ENCODE results near the gene AZIN2.

The AZIN2 gene

DNA sequence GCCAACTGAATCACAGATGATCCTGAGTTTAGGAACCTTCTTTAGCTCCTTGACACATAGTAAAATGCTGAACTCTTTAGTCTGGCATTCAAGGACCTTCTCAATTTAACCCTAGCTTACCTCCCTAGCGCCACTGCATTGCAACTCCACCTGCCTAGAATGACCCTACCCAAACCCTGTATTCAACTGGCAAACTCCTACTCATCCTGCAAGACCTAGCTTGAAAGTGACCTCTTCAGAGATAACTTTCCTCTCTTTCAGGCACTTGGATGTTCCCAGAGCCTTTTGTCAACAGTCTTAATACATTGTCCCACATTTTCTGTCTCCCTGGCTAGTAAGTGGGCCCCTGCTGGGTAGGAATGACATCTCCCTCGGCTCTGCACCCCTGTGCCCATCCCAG is 81.2 kb downstream of the AZIN2 start:
- H3K23ac ChIP-seq (ENCODE audit: low read length in 2 of 2) = no peak overlapping the region
- H2BK15ac ChIP-seq (ENCODE audit: low read depth, poor library complexity, severe bottlenecking) = peak overlapping the region; percentile 30
- no peak overlapping the region for H3K4me3 ChIP-seq (ENCODE audit: insufficient read depth in 1 of 2, low read depth in 1 of 2, low read length in 2 of 2)
- no peaks in the 10 kb centered on the region for H3K9me3 ChIP-seq (ENCODE audit: control insufficient read depth, low read length)
- no peak overlapping the region for H3K4ac ChIP-seq (ENCODE audit: low read depth in 1 of 2, low read length in 2 of 2)
- no peak overlapping the region for H3K18ac ChIP-seq (ENCODE audit: low read depth in 1 of 2, low read length in 2 of 2)
- H3K79me1 ChIP-seq (replicated peaks; ENCODE audit: low read length, poor library complexity, severe bottlenecking) = peaks cover 12% of the 10 kb centered on the region
- H3K14ac ChIP-seq (ENCODE audit: low read length in 2 of 2) = no peak overlapping the region
- H2BK12ac ChIP-seq (ENCODE audit: low read length in 2 of 2) = peak overlapping the region; percentile 1 to 3
- WGBS = 95% methylated on average over 2 of the region's 2 CpGs
- H4K8ac ChIP-seq (ENCODE audit: low read length) = no peak overlapping the region
- peak overlapping the region; percentile 100 for H2AK5ac ChIP-seq (ENCODE audit: low read length, severe bottlenecking)
- peak overlapping the region; percentile 77 for H3K27ac ChIP-seq (ENCODE audit: low read length, poor library complexity, severe bottlenecking)
- H3K27me3 ChIP-seq (ENCODE audit: control insufficient read depth in 1 of 2, insufficient read depth in 1 of 2, low read length in 2 of 2) = peaks cover 0 to 5% of the 10 kb centered on the region in 2 experiments
- H3K4me2 ChIP-seq (ENCODE audit: low read length, poor library complexity, severe bottlenecking) = no peak overlapping the region
- DNase-seq = no peak
- H3K36me3 ChIP-seq (ENCODE audit: control insufficient read depth in 1 of 2, insufficient read depth in 2 of 2, low read depth in 1 of 2, low read length in 2 of 2) = peaks cover 19 to 48% of the 10 kb centered on the region in 2 experiments
- peak overlapping the region; percentile 31 for H2BK5ac ChIP-seq (ENCODE audit: low read depth, low read length, poor library complexity, severe bottlenecking)
- H4K91ac ChIP-seq (ENCODE audit: low read length) = no peak overlapping the region
- H3K4me1 ChIP-seq (ENCODE audit: control insufficient read depth, insufficient read depth, low read depth, low read length) = peaks cover 49% of the 10 kb centered on the region
- no peak overlapping the region for H2BK120ac ChIP-seq (ENCODE audit: low read depth, low read length)
- no peak overlapping the region for H3K9ac ChIP-seq (ENCODE audit: low read length)
- no peak overlapping the region for H2AFZ ChIP-seq (ENCODE audit: low read depth, low read length)

DNA sequence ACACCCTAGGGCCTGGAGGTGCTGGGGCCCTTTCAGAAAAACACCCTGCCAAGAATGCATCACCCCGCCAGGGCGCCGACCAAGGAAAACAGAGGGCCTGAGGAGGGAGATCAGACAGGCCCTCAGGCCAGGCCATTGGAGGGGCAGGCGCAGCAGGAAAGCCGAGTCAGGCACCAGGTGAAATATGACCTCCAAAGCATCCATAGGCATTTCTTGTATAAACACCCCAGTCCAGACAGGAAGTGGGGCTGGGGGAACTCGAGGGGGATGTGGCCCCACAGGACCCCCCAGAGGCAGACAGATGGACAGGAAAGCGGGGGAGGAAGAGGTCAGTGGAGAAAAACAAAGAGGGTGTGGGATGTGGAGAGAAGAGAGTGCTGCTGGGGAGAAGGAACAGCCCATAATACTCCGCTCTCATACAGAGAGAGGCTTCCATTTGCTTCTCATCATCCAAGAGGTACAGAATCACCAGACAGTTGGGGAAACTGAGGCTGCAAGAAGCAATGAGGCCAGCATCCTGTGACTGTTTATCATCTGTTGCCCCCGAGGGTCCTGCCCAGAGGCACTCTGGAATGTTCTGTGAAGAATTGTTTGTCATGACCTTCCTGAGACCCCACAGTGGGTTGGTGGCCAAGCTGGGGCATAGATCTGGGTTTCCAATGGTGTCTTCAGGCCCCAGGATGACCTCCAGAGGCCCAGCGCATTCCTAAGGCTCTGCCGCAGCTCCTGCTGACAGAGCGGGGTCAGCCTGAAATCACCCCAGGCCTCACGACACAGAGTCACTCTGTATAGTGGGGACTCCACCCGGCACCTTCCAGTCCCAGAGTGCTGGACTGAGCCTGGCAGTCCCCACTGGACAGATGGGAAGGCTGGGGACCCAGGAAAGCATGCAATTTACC is 82.9 kb downstream of the AZIN2 start:
- H3K18ac ChIP-seq (ENCODE audit: low read depth in 1 of 2, low read length in 2 of 2) = peak overlapping the region; percentile 75 to 81
- peak overlapping the region; percentile 98 for H2BK15ac ChIP-seq (ENCODE audit: low read depth, poor library complexity, severe bottlenecking)
- H3K4me1 ChIP-seq (ENCODE audit: control insufficient read depth, insufficient read depth, low read depth, low read length) = peaks cover 55% of the 10 kb centered on the region
- H3K4me3 ChIP-seq (ENCODE audit: insufficient read depth in 1 of 2, low read depth in 1 of 2, low read length in 2 of 2) = no peak overlapping the region
- peaks cover 18% of the 10 kb centered on the region for H3K79me1 ChIP-seq (replicated peaks; ENCODE audit: low read length, poor library complexity, severe bottlenecking)
- WGBS = 23% methylated on average over 12 of the region's 14 CpGs
- peak overlapping the region; percentile 99 for H2AK5ac ChIP-seq (ENCODE audit: low read length, severe bottlenecking)
- H3K4me2 ChIP-seq (ENCODE audit: low read length, poor library complexity, severe bottlenecking) = peak overlapping the region; percentile 24
- H2BK12ac ChIP-seq (ENCODE audit: low read length in 2 of 2) = peak overlapping the region; percentile 59 to 66
- peak overlapping the region; percentile 95 for H4K8ac ChIP-seq (ENCODE audit: low read length)
- peak overlapping the region; percentile 97 for H3K27ac ChIP-seq (ENCODE audit: low read length, poor library complexity, severe bottlenecking)
- H3K36me3 ChIP-seq (ENCODE audit: control insufficient read depth in 1 of 2, insufficient read depth in 2 of 2, low read depth in 1 of 2, low read length in 2 of 2) = peaks cover 8 to 43% of the 10 kb centered on the region in 2 experiments
- peak; percentile 53 for DNase-seq
- H3K9ac ChIP-seq (ENCODE audit: low read length) = no peak overlapping the region
- no peaks in the 10 kb centered on the region for H3K9me3 ChIP-seq (ENCODE audit: control insufficient read depth, low read length)
- peaks cover 0 to 5% of the 10 kb centered on the region in 2 experiments for H3K27me3 ChIP-seq (ENCODE audit: control insufficient read depth in 1 of 2, insufficient read depth in 1 of 2, low read length in 2 of 2)
- H3K14ac ChIP-seq (ENCODE audit: low read length in 2 of 2) = peak overlapping the region in 1 of 2 experiments; percentile 57
- peak overlapping the region; percentile 77 for H2BK120ac ChIP-seq (ENCODE audit: low read depth, low read length)
- H2BK5ac ChIP-seq (ENCODE audit: low read depth, low read length, poor library complexity, severe bottlenecking) = peak overlapping the region; percentile 90
- H3K4ac ChIP-seq (ENCODE audit: low read depth in 1 of 2, low read length in 2 of 2) = peak overlapping the region; percentile 39 to 76
- peak overlapping the region in 1 of 2 experiments; percentile 23 for H3K23ac ChIP-seq (ENCODE audit: low read length in 2 of 2)
- no peak overlapping the region for H2AFZ ChIP-seq (ENCODE audit: low read depth, low read length)
- peak overlapping the region; percentile 94 for H4K91ac ChIP-seq (ENCODE audit: low read length)

DNA sequence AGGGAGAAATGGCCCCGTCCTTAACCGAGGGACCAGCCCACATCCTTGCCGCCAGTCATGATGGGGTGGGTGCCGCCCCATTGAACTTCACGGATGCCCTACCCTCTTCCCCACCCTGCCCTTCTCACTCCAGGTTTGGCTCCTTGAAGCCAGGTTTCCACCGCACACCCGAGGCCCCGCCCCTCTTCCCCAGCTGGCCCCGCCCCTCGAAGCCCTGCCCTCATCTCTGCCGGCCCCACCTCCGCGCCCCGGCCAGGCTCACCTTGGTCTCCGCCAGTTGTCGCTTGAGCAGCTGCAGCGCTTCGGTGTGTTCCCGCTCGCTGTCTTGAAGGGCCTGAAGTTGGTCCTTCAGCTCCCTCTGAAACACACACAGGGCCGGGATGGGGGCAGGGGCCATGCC is 84.3 kb downstream of the AZIN2 start:
- Histone ChIP-seq H3K79me1 (replicated peaks; ENCODE audit: low read length, poor library complexity, severe bottlenecking) (peaks cover 11% of the 10 kb centered on the region), H3K23ac (ENCODE audit: low read length in 2 of 2) (no peak overlapping the region), H2BK120ac (ENCODE audit: low read depth, low read length) (peak overlapping the region; percentile 59), H2AK5ac (ENCODE audit: low read length, severe bottlenecking) (peak overlapping the region; percentile 87), H3K36me3 (ENCODE audit: control insufficient read depth in 1 of 2, insufficient read depth in 2 of 2, low read depth in 1 of 2, low read length in 2 of 2) (peaks cover 4 to 34% of the 10 kb centered on the region in 2 experiments), H4K8ac (ENCODE audit: low read length) (peak overlapping the region; percentile 9), H3K9ac (ENCODE audit: low read length) (no peak overlapping the region), H3K18ac (ENCODE audit: low read depth in 1 of 2, low read length in 2 of 2) (peak overlapping the region in 1 of 2 experiments; percentile 19), H3K4ac (ENCODE audit: low read depth in 1 of 2, low read length in 2 of 2) (no peak overlapping the region), H3K27ac (ENCODE audit: low read length, poor library complexity, severe bottlenecking) (peak overlapping the region; percentile 97), H2BK5ac (ENCODE audit: low read depth, low read length, poor library complexity, severe bottlenecking) (peak overlapping the region; percentile 66), H3K9me3 (ENCODE audit: control insufficient read depth, low read length) (no peaks in the 10 kb centered on the region), H3K27me3 (ENCODE audit: control insufficient read depth in 1 of 2, insufficient read depth in 1 of 2, low read length in 2 of 2) (peaks cover 0 to 5% of the 10 kb centered on the region in 2 experiments), H3K14ac (ENCODE audit: low read length in 2 of 2) (no peak overlapping the region), H2BK12ac (ENCODE audit: low read length in 2 of 2) (no peak overlapping the region), H3K4me2 (ENCODE audit: low read length, poor library complexity, severe bottlenecking) (no peak overlapping the region), H2BK15ac (ENCODE audit: low read depth, poor library complexity, severe bottlenecking) (peak overlapping the region; percentile 50), H3K4me3 (ENCODE audit: insufficient read depth in 1 of 2, low read depth in 1 of 2, low read length in 2 of 2) (no peak overlapping the region), H4K91ac (ENCODE audit: low read length) (peak overlapping the region; percentile 58), H3K4me1 (ENCODE audit: control insufficient read depth, insufficient read depth, low read depth, low read length) (peaks cover 58% of the 10 kb centered on the region), H2AFZ (ENCODE audit: low read depth, low read length) (no peak overlapping the region)
- WGBS = 67% methylated on average over 21 of the region's 21 CpGs
- no peak for DNase-seq

DNA sequence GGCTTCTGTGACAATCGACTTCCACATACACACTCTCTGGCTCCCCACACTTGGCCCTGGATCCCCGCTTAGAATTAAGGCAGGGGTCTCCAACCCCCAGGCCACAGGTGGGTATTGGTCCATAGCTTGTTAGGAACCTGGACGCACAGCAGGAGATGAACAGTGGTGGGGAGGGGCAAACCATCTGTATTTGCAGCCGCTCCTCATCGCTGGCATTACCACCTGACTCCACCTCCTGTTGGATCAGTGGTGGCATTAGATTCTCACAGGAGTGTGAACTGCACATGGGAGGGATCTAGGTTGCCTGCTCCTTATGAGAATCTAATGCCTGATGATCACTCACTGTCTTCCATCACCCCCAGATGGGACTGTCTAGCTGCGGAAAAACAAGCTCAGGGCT is 84.9 kb downstream of the AZIN2 start:
- H3K4me2 ChIP-seq (ENCODE audit: low read length, poor library complexity, severe bottlenecking) = no peak overlapping the region
- H2AK5ac ChIP-seq (ENCODE audit: low read length, severe bottlenecking) = peak overlapping the region; percentile 28
- H2AFZ ChIP-seq (ENCODE audit: low read depth, low read length) = no peak overlapping the region
- H3K4me3 ChIP-seq (ENCODE audit: insufficient read depth in 1 of 2, low read depth in 1 of 2, low read length in 2 of 2) = no peak overlapping the region
- H2BK120ac ChIP-seq (ENCODE audit: low read depth, low read length) = no peak overlapping the region
- H3K36me3 ChIP-seq (ENCODE audit: control insufficient read depth in 1 of 2, insufficient read depth in 2 of 2, low read depth in 1 of 2, low read length in 2 of 2) = peaks cover 4 to 39% of the 10 kb centered on the region in 2 experiments
- H3K27ac ChIP-seq (ENCODE audit: low read length, poor library complexity, severe bottlenecking) = peak overlapping the region; percentile 16
- H2BK5ac ChIP-seq (ENCODE audit: low read depth, low read length, poor library complexity, severe bottlenecking) = no peak overlapping the region
- H4K8ac ChIP-seq (ENCODE audit: low read length) = no peak overlapping the region
- H3K23ac ChIP-seq (ENCODE audit: low read length in 2 of 2) = no peak overlapping the region
- no peaks in the 10 kb centered on the region for H3K9me3 ChIP-seq (ENCODE audit: control insufficient read depth, low read length)
- DNase-seq = no peak
- H2BK15ac ChIP-seq (ENCODE audit: low read depth, poor library complexity, severe bottlenecking) = no peak overlapping the region
- WGBS = 77% methylated on average over 4 of the region's 6 CpGs
- H3K18ac ChIP-seq (ENCODE audit: low read depth in 1 of 2, low read length in 2 of 2) = no peak overlapping the region
- no peak overlapping the region for H3K9ac ChIP-seq (ENCODE audit: low read length)
- peak overlapping the region in 1 of 2 experiments; percentile 38 for H2BK12ac ChIP-seq (ENCODE audit: low read length in 2 of 2)
- peaks cover 62% of the 10 kb centered on the region for H3K4me1 ChIP-seq (ENCODE audit: control insufficient read depth, insufficient read depth, low read depth, low read length)
- H4K91ac ChIP-seq (ENCODE audit: low read length) = no peak overlapping the region
- peaks cover 15% of the 10 kb centered on the region for H3K79me1 ChIP-seq (replicated peaks; ENCODE audit: low read length, poor library complexity, severe bottlenecking)
- no peak overlapping the region for H3K14ac ChIP-seq (ENCODE audit: low read length in 2 of 2)
- no peak overlapping the region for H3K4ac ChIP-seq (ENCODE audit: low read depth in 1 of 2, low read length in 2 of 2)
- peaks cover 0 to 5% of the 10 kb centered on the region in 2 experiments for H3K27me3 ChIP-seq (ENCODE audit: control insufficient read depth in 1 of 2, insufficient read depth in 1 of 2, low read length in 2 of 2)

Data from mesenchymal stem cell (in vitro differentiated cells and primary cell).